SK-N-SH treated with all-trans-retinoic acid at 6 μM for 48 hours (cell line): ENCODE data around the gene SEPTIN7.

Experiments used
- ATAC-seq: fragments of 200-7000 bp; cut with Tn5 transposase; 3 replicates; pipeline ENCODE4 v1.9.1; 2020; ENCODE audit warnings: mild to moderate bottlenecking, moderate library complexity
- ARNTL ChIP-seq: fragments of 450-650 bp; formaldehyde crosslinking; IDR thresholded peaks from 2 replicates; pipeline ENCODE4 v1.5.0; 2020; ENCODE audit warnings: low read depth, mild to moderate bottlenecking, moderate library complexity, borderline replicate concordance
- BACH2 ChIP-seq: fragments of 250-450 bp; sonication (Bioruptor Pico); IDR thresholded peaks from 2 replicates; pipeline ENCODE4 v1.9.0; 2021; ENCODE audit warnings: mild to moderate bottlenecking, borderline replicate concordance
- CREB5 ChIP-seq: fragments of 250-450 bp; sonication (Bioruptor Pico); IDR thresholded peaks from 2 replicates; pipeline ENCODE4 v1.5.1; 2020; ENCODE audit warnings: low read depth, mild to moderate bottlenecking, moderate library complexity
- CSRNP3 ChIP-seq: fragments of 250-450 bp; sonication (Bioruptor Pico); IDR thresholded peaks from 2 replicates; pipeline ENCODE4 v1.5.1; 2021; ENCODE audit warnings: mild to moderate bottlenecking, moderate library complexity
- ESRRG ChIP-seq: fragments of 250-450 bp; sonication (Bioruptor Pico); IDR thresholded peaks from 2 replicates; pipeline ENCODE4 v1.6.1; 2021; ENCODE audit warnings: mild to moderate bottlenecking
- GLIS3 ChIP-seq: fragments of 250-450 bp; sonication (Bioruptor Pico); IDR thresholded peaks from 2 replicates; pipeline ENCODE4 v1.5.0; 2020; ENCODE audit warnings: mild to moderate bottlenecking, moderate library complexity
- ISL1 ChIP-seq: fragments of 250-450 bp; sonication (Bioruptor Pico); IDR thresholded peaks from 2 replicates; pipeline ENCODE4 v2.1.2; 2022; ENCODE audit warnings: mild to moderate bottlenecking, moderate library complexity
- OSR1 ChIP-seq: fragments of 250-450 bp; sonication (Bioruptor Pico); IDR thresholded peaks from 2 replicates; pipeline ENCODE4 v1.8.0; 2022; ENCODE audit warnings: moderate library complexity, mild to moderate bottlenecking, inconsistent platforms
- PATZ1 ChIP-seq: fragments of 250-450 bp; sonication (Bioruptor Pico); IDR thresholded peaks from 2 replicates; pipeline ENCODE4 v1.8.0; 2020; ENCODE audit warnings: mild to moderate bottlenecking, moderate library complexity, borderline replicate concordance
- POU6F1 ChIP-seq: fragments of 250-450 bp; sonication (Bioruptor Pico); IDR thresholded peaks from 2 replicates; pipeline ENCODE4 v1.8.0; 2021; ENCODE audit warnings: low read depth, mild to moderate bottlenecking, moderate library complexity, borderline replicate concordance
- SNAI2 ChIP-seq: fragments of 250-450 bp; sonication (Bioruptor Pico); IDR thresholded peaks from 2 replicates; pipeline ENCODE4 v1.5.0; 2020; ENCODE audit warnings: mild to moderate bottlenecking, moderate library complexity
- TCF4 ChIP-seq: fragments of 250-450 bp; sonication (Bioruptor Pico); IDR thresholded peaks from 2 replicates; pipeline ENCODE4 v1.8.0; 2021; ENCODE audit warnings: mild to moderate bottlenecking, moderate library complexity, borderline replicate concordance
- TOX ChIP-seq: fragments of 250-450 bp; sonication (Bioruptor Pico); IDR thresholded peaks from 2 replicates; pipeline ENCODE4 v1.8.0; 2021; ENCODE audit warnings: mild to moderate bottlenecking, moderate library complexity, borderline replicate concordance
- TSHZ2 ChIP-seq: fragments of 250-450 bp; sonication (Bioruptor Pico); IDR thresholded peaks from 2 replicates; pipeline ENCODE4 v1.5.0; 2020; ENCODE audit warnings: mild to moderate bottlenecking, moderate library complexity
- ZC3H10 ChIP-seq: fragments of 250-450 bp; sonication (Bioruptor Pico); IDR thresholded peaks from 2 replicates; pipeline ENCODE4 v1.5.1; 2021; ENCODE audit warnings: mild to moderate bottlenecking, moderate library complexity
- ZFP3 ChIP-seq: fragments of 250-450 bp; sonication (Bioruptor Pico); IDR thresholded peaks from 2 replicates; pipeline ENCODE4 v1.5.0; 2020; ENCODE audit warnings: mild to moderate bottlenecking, moderate library complexity
- ZFP30 ChIP-seq: fragments of 450-650 bp; formaldehyde crosslinking; IDR thresholded peaks from 2 replicates; pipeline ENCODE4 v1.5.0; 2022; ENCODE audit warnings: mild to moderate bottlenecking, moderate library complexity
- ZNF565 ChIP-seq: fragments of 450-650 bp; formaldehyde crosslinking; conservative IDR thresholded peaks from 2 replicates; pipeline ENCODE4 v1.5.0; 2020; ENCODE audit warnings: low read depth, mild to moderate bottlenecking, moderate library complexity
- ZNF8 ChIP-seq: fragments of 450-650 bp; formaldehyde crosslinking; IDR thresholded peaks from 2 replicates; pipeline ENCODE4 v1.5.0; 2020; ENCODE audit warnings: mild to moderate bottlenecking, moderate library complexity

SEPTIN7 gene

GRCh38 chr7:35849158-35849831 is 48.4 kb downstream of the SEPTIN7 start:
- ATAC-seq, result peak; percentile 36
- TF ChIP-seq TCF4 (CRISPR knock-in tag) (no peak), BACH2 (CRISPR knock-in tag) (no peak), PATZ1 (CRISPR knock-in tag) (no peak)

GRCh38 chr7:35849954-35850353 is 49.1 kb downstream of the SEPTIN7 start:
- ATAC-seq, result no peak

More at GRCh38 chr7:35849954-35850353, 49.1 kb downstream of the SEPTIN7 start:
- TF ChIP-seq OSR1 (CRISPR knock-in tag) (no peak), ZNF565 (CRISPR knock-in tag) (no peak), CREB5 (CRISPR knock-in tag) (no peak), SNAI2 (CRISPR knock-in tag) (no peak), PATZ1 (CRISPR knock-in tag) (no peak), TOX (CRISPR knock-in tag) (no peak), TSHZ2 (no peak), ZFP30 (no peak), ESRRG (CRISPR knock-in tag) (no peak), ZNF8 (no peak), GLIS3 (CRISPR knock-in tag) (no peak), ARNTL (CRISPR knock-in tag) (no peak), ISL1 (CRISPR knock-in tag) (no peak), POU6F1 (CRISPR knock-in tag) (no peak), TCF4 (CRISPR knock-in tag) (no peak), ZFP3 (no peak), ZC3H10 (CRISPR knock-in tag) (no peak), CSRNP3 (CRISPR knock-in tag) (no peak)
- TF ChIP-seq, all 23 proteins: peak for 0
